ENCODE measurements around the gene SYTL4. TPM values are rescaled to one million over a fixed set of nuclear protein-coding genes. Genes with fewer than 3 reads are reported as not detected.

SYTL4 gene
- total and polyA plus RNA-seq, 4 donors = 3.6 to 14.4 (median 9.0) TPM

- intact Hi-C loops (cut with DNase I) = no loop called here
- Histone ChIP-seq H3K9me3 (ENCODE audit: control insufficient read depth, low read length) (no peaks in the 10 kb centered on the region), H3K27me3 (ENCODE audit: control insufficient read depth in 1 of 2, insufficient read depth in 2 of 2, low read length in 1 of 2) (no peaks in the 10 kb centered on the region), H3K27ac (ENCODE audit: low read depth in 1 of 2, low read length in 2 of 2) (no peak overlapping the region), H3K4me3 (ENCODE audit: low read length in 2 of 2) (no peak overlapping the region), H3K36me3 (ENCODE audit: control insufficient read depth in 1 of 2, insufficient read depth in 2 of 2, low read length in 1 of 2) (no peaks in the 10 kb centered on the region), H3K4me1 (ENCODE audit: control insufficient read depth in 1 of 2, insufficient read depth in 2 of 2, low read length in 2 of 2) (no peaks in the 10 kb centered on the region)
- 89 to 98% methylated on average over 1 of the region's 1 CpG for WGBS, 2 donors
- ATAC-seq (ENCODE audit: low FRiP score) = no peak
- no peak for DNase-seq
Measured at GRCh38 chrX:100700809-100701208, 31.1 kb downstream of the SYTL4 start.

GRCh38 chrX:100698551-100698950 lies 33.4 kb downstream of the SYTL4 start:
- Histone ChIP-seq H3K27ac (ENCODE audit: low read depth in 1 of 2, low read length in 2 of 2) (no peak overlapping the region), H3K4me1 (ENCODE audit: control insufficient read depth in 1 of 2, insufficient read depth in 2 of 2, low read length in 2 of 2) (no peaks in the 10 kb centered on the region), H3K36me3 (ENCODE audit: control insufficient read depth in 1 of 2, insufficient read depth in 2 of 2, low read length in 1 of 2) (no peaks in the 10 kb centered on the region), H3K4me3 (ENCODE audit: low read length in 2 of 2) (no peak overlapping the region), H3K27me3 (ENCODE audit: control insufficient read depth in 1 of 2, insufficient read depth in 2 of 2, low read length in 1 of 2) (no peaks in the 10 kb centered on the region), H3K9me3 (ENCODE audit: control insufficient read depth, low read length) (no peaks in the 10 kb centered on the region)
- ATAC-seq (ENCODE audit: low FRiP score) = no peak
- intact Hi-C loops (cut with DNase I) = no loop called here
- DNase-seq = no peak

DNA sequence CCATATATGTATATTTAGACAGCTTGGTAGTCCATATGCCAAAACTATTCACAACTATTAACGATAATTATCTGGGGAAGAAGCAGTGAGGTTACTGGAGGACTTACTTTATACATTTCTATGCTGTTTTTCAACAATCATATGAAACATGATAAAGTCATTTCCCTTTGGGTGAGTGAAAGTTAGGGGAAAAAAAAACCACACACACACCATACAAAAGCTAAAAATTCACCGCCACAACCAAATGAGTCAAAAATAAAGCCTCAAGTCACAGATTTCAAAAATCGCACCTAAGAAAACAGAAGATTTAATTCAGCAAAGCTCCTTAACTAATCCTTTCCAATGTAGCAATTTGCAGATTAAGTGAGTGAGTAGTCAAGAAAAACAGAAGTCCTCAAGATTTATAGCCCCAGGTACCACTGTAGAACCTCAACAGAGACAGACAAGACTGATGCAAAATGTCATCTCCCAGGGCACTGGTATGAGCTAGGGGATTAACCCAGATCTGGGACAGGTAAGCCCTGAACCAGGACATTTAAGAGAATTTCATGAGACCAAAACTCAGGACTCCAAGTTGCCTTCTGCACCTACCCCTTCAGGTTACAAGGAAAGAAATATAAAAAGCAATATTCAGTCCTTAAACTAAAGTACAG lies 35.1 kb downstream of the SYTL4 start:
- Histone ChIP-seq H3K4me1 (ENCODE audit: control insufficient read depth in 1 of 2, insufficient read depth in 2 of 2, low read length in 2 of 2) (no peaks in the 10 kb centered on the region), H3K36me3 (ENCODE audit: control insufficient read depth in 1 of 2, insufficient read depth in 2 of 2, low read length in 1 of 2) (no peaks in the 10 kb centered on the region), H3K27ac (ENCODE audit: low read depth in 1 of 2, low read length in 2 of 2) (no peak overlapping the region), H3K9me3 (ENCODE audit: control insufficient read depth, low read length) (no peaks in the 10 kb centered on the region), H3K4me3 (ENCODE audit: low read length in 2 of 2) (no peak overlapping the region), H3K27me3 (ENCODE audit: control insufficient read depth in 1 of 2, insufficient read depth in 2 of 2, low read length in 1 of 2) (no peaks in the 10 kb centered on the region)
- ATAC-seq (ENCODE audit: low FRiP score) (no peak), DNase-seq (no peak)
- intact Hi-C loops (cut with DNase I) = no loop called here
- 38 to 45% methylated on average over 3 of the region's 3 CpGs for WGBS, 2 donors

- Histone ChIP-seq H3K27me3 (ENCODE audit: control insufficient read depth in 1 of 2, insufficient read depth in 2 of 2, low read length in 1 of 2) (no peaks in the 10 kb centered on the region), H3K36me3 (ENCODE audit: control insufficient read depth in 1 of 2, insufficient read depth in 2 of 2, low read length in 1 of 2) (no peaks in the 10 kb centered on the region), H3K27ac (ENCODE audit: low read depth in 1 of 2, low read length in 2 of 2) (no peak overlapping the region), H3K4me3 (ENCODE audit: low read length in 2 of 2) (no peak overlapping the region), H3K9me3 (ENCODE audit: control insufficient read depth, low read length) (no peaks in the 10 kb centered on the region), H3K4me1 (ENCODE audit: control insufficient read depth in 1 of 2, insufficient read depth in 2 of 2, low read length in 2 of 2) (no peaks in the 10 kb centered on the region)
- intact Hi-C loops (cut with DNase I) = no loop called here
- ATAC-seq (ENCODE audit: low FRiP score) (no peak), DNase-seq (no peak)
- 47 to 56% methylated on average over 4 of the region's 4 CpGs for WGBS, 2 donors
Measured at GRCh38 chrX:100695991-100696390, 35.9 kb downstream of the SYTL4 start.

GRCh38 chrX:100695302-100695701 lies 36.6 kb downstream of the SYTL4 start:
- no peak for DNase-seq
- no peaks in the 10 kb centered on the region for H3K9me3 ChIP-seq (ENCODE audit: control insufficient read depth, low read length)
- ATAC-seq (ENCODE audit: low FRiP score) = no peak
- H3K27ac ChIP-seq (ENCODE audit: low read depth in 1 of 2, low read length in 2 of 2) = no peak overlapping the region
- WGBS, 2 donors = 79 to 93% methylated on average over 2 of the region's 2 CpGs
- H3K4me3 ChIP-seq (ENCODE audit: low read length in 2 of 2) = no peak overlapping the region
- no peaks in the 10 kb centered on the region for H3K36me3 ChIP-seq (ENCODE audit: control insufficient read depth in 1 of 2, insufficient read depth in 2 of 2, low read length in 1 of 2)
- H3K27me3 ChIP-seq (ENCODE audit: control insufficient read depth in 1 of 2, insufficient read depth in 2 of 2, low read length in 1 of 2) = no peaks in the 10 kb centered on the region
- no peaks in the 10 kb centered on the region for H3K4me1 ChIP-seq (ENCODE audit: control insufficient read depth in 1 of 2, insufficient read depth in 2 of 2, low read length in 2 of 2)
- intact Hi-C loops (cut with DNase I) = no loop called here

GRCh38 chrX:100687546-100687945 lies 44.4 kb downstream of the SYTL4 start:
- Histone ChIP-seq H3K27ac (ENCODE audit: low read depth in 1 of 2, low read length in 2 of 2) (no peak overlapping the region), H3K4me3 (ENCODE audit: low read length in 2 of 2) (no peak overlapping the region), H3K27me3 (ENCODE audit: control insufficient read depth in 1 of 2, insufficient read depth in 2 of 2, low read length in 1 of 2) (no peaks in the 10 kb centered on the region), H3K4me1 (ENCODE audit: control insufficient read depth in 1 of 2, insufficient read depth in 2 of 2, low read length in 2 of 2) (no peaks in the 10 kb centered on the region), H3K36me3 (ENCODE audit: control insufficient read depth in 1 of 2, insufficient read depth in 2 of 2, low read length in 1 of 2) (peaks cover 0 to 1% of the 10 kb centered on the region in 2 donors), H3K9me3 (ENCODE audit: control insufficient read depth, low read length) (no peaks in the 10 kb centered on the region)
- 49 to 65% methylated on average over 2 of the region's 2 CpGs for WGBS, 2 donors
- DNase-seq (no peak), ATAC-seq (ENCODE audit: low FRiP score) (no peak)
- intact Hi-C loops (cut with DNase I) = loop anchor here in 1 of 2 donors (5.0 to 10.0 kb wide), 2 partner anchors 80 to 597 kb away; no protein-coding TSS in a partner anchor

DNA sequence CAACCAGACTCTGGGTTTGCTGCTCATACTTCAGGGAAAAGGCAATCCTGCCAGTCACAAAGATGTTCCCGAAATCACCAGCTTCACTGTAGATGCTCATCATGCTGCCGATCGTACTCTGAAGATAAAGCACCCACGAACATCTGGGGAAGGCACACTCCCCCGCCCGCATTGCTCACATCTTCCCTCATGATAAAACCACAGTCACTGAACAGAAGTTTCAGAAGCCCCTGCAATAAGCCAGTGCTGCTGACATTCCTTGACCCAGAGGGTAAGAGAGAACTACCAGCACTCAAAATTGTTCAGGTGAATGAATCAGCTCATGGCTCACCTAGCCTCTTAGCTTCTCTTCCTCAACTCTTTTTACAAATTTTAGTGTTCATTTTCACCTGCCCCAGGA lies 44.8 kb downstream of the SYTL4 start:
- ATAC-seq (ENCODE audit: low FRiP score) (no peak), DNase-seq (no peak)
- intact Hi-C loops (cut with DNase I) = loop anchor here in 1 of 2 donors (5.0 to 10.0 kb wide), 2 partner anchors 80 to 598 kb away; no protein-coding TSS in a partner anchor
- Histone ChIP-seq H3K27me3 (ENCODE audit: control insufficient read depth in 1 of 2, insufficient read depth in 2 of 2, low read length in 1 of 2) (no peaks in the 10 kb centered on the region), H3K36me3 (ENCODE audit: control insufficient read depth in 1 of 2, insufficient read depth in 2 of 2, low read length in 1 of 2) (peaks cover 0 to 1% of the 10 kb centered on the region in 2 donors), H3K9me3 (ENCODE audit: control insufficient read depth, low read length) (no peaks in the 10 kb centered on the region), H3K4me3 (ENCODE audit: low read length in 2 of 2) (no peak overlapping the region), H3K4me1 (ENCODE audit: control insufficient read depth in 1 of 2, insufficient read depth in 2 of 2, low read length in 2 of 2) (no peaks in the 10 kb centered on the region), H3K27ac (ENCODE audit: low read depth in 1 of 2, low read length in 2 of 2) (no peak overlapping the region)
- 78 to 83% methylated on average over 6 of the region's 6 CpGs for WGBS, 2 donors

DNA sequence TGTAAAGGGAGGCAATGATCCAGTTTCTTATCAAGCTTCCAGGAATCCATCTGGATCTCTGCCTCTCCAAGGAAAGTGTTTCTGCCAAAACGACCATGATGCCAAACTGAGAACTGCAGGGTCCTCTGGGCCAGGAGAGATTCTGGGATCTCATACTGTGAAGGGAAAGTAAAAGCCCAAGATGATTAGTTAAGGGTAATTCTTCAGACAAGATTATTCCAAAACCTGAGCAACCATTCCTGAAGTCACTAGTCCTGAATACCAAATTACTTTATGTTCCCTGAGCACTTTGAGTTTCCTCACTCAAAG lies 46.0 kb downstream of the SYTL4 start:
- WGBS, 2 donors = 0 to 8% methylated on average over 1 of the region's 1 CpG
- intact Hi-C loops (cut with DNase I) = loop anchor here (1.0 to 10.0 kb wide), 3 partner anchors 81 to 599 kb away; no protein-coding TSS in a partner anchor
- Histone ChIP-seq H3K9me3 (ENCODE audit: control insufficient read depth, low read length) (no peaks in the 10 kb centered on the region), H3K27ac (ENCODE audit: low read depth in 1 of 2, low read length in 2 of 2) (no peak overlapping the region), H3K4me3 (ENCODE audit: low read length in 2 of 2) (no peak overlapping the region), H3K36me3 (ENCODE audit: control insufficient read depth in 1 of 2, insufficient read depth in 2 of 2, low read length in 1 of 2) (peaks cover 0 to 1% of the 10 kb centered on the region in 2 donors), H3K27me3 (ENCODE audit: control insufficient read depth in 1 of 2, insufficient read depth in 2 of 2, low read length in 1 of 2) (no peaks in the 10 kb centered on the region), H3K4me1 (ENCODE audit: control insufficient read depth in 1 of 2, insufficient read depth in 2 of 2, low read length in 2 of 2) (no peaks in the 10 kb centered on the region)
- no peak for DNase-seq
- ATAC-seq (ENCODE audit: low FRiP score) = no peak

GRCh38 chrX:100685284-100685996 lies 46.5 kb downstream of the SYTL4 start:
- Histone ChIP-seq H3K36me3 (ENCODE audit: control insufficient read depth in 1 of 2, insufficient read depth in 2 of 2, low read length in 1 of 2) (peaks cover 0 to 1% of the 10 kb centered on the region in 2 donors), H3K27ac (ENCODE audit: low read depth in 1 of 2, low read length in 2 of 2) (no peak overlapping the region), H3K4me1 (ENCODE audit: control insufficient read depth in 1 of 2, insufficient read depth in 2 of 2, low read length in 2 of 2) (no peaks in the 10 kb centered on the region), H3K27me3 (ENCODE audit: control insufficient read depth in 1 of 2, insufficient read depth in 2 of 2, low read length in 1 of 2) (no peaks in the 10 kb centered on the region), H3K4me3 (ENCODE audit: low read length in 2 of 2) (no peak overlapping the region), H3K9me3 (ENCODE audit: control insufficient read depth, low read length) (no peaks in the 10 kb centered on the region)
- WGBS, 2 donors = 19 to 34% methylated on average over 5 of the region's 5 CpGs
- ATAC-seq (ENCODE audit: low FRiP score) (peak; percentile 89), DNase-seq (peak in 1 of 2 donors; percentile 54)
- intact Hi-C loops (cut with DNase I) = loop anchor here (1.0 to 10.0 kb wide), 3 partner anchors 82 to 599 kb away; no protein-coding TSS in a partner anchor
